Right renal pelvis (tissue), 4 donors: ENCODE data around the gene MITF. TPM values are rescaled to one million over a fixed set of nuclear protein-coding genes. Genes with fewer than 3 reads are reported as not detected.

Experiments
- DNase-seq, 4 donors: peaks; one replicate each; pipeline ENCODE4 v3.0.0-alpha.2; 2013; ENCODE audit warnings: low read depth in 4 of 4, low spot score in 3 of 4, missing footprints in 1 of 4
- polyA plus RNA-seq, 4 donors: library from polyadenylated mRNA; unstranded; fragments of 120-200 nt; gene quantifications; one replicate each; pipeline ENCODE4 v1.2.1, GENCODE V29; 2013; ENCODE audit not compliant: insufficient read length in 4 of 4

The MITF gene
- polyA plus RNA-seq, 4 donors, result 37.2 to 49.2 (median 43.8) TPM

- DNase-seq, result no peak
Observed at GRCh38 chr3:69868841-69869420, 129.7 kb downstream of the MITF start.

GRCh38 chr3:69869643-69870042, 130.4 kb downstream of the MITF start:
- no peak for DNase-seq

GRCh38 chr3:69871251-69871650, 132.0 kb downstream of the MITF start:
- DNase-seq, result no peak

- DNase-seq, result no peak
Observed at GRCh38 chr3:69871868-69872267, 132.6 kb downstream of the MITF start.

GRCh38 chr3:69872783-69873378, 133.6 kb downstream of the MITF start:
- no peak for DNase-seq

GRCh38 chr3:69876073-69876472, 136.8 kb downstream of the MITF start:
- no peak for DNase-seq

- no peak for DNase-seq
Observed at GRCh38 chr3:69878254-69878653, 139.0 kb downstream of the MITF start.

- no peak for DNase-seq
Observed at GRCh38 chr3:69879051-69879450, 139.8 kb downstream of the MITF start.

GRCh38 chr3:69880069-69880640, 140.9 kb downstream of the MITF start:
- DNase-seq, result no peak

GRCh38 chr3:69881051-69881450, 141.8 kb downstream of the MITF start:
- DNase-seq, result no peak

- no peak for DNase-seq
Observed at GRCh38 chr3:69881756-69882428, 142.6 kb downstream of the MITF start.

- no peak for DNase-seq
Observed at GRCh38 chr3:69882560-69882959, 143.3 kb downstream of the MITF start.

GRCh38 chr3:69888040-69888942, 149.0 kb downstream of the MITF start:
- DNase-seq, result no peak

- DNase-seq, result no peak
Observed at GRCh38 chr3:69888943-69889315, 149.7 kb downstream of the MITF start.

GRCh38 chr3:69890084-69890483, 150.8 kb downstream of the MITF start:
- DNase-seq, result no peak

- DNase-seq, result no peak
Observed at GRCh38 chr3:69890691-69891090, 151.4 kb downstream of the MITF start.

GRCh38 chr3:69892706-69893105, 153.4 kb downstream of the MITF start:
- DNase-seq, result no peak

- no peak for DNase-seq
Observed at GRCh38 chr3:69893274-69893673, 154.0 kb downstream of the MITF start.

- no peak for DNase-seq
Observed at GRCh38 chr3:69896095-69896494, 156.8 kb downstream of the MITF start.

- no peak for DNase-seq
Observed at GRCh38 chr3:69900331-69900730, 161.1 kb downstream of the MITF start.

- DNase-seq, result no peak
Observed at GRCh38 chr3:69901802-69902201, 162.5 kb downstream of the MITF start.
